H1 (cell line): ENCODE measurements around the gene NR2F2. TPM values are rescaled to one million over a fixed set of nuclear protein-coding genes. Genes with fewer than 3 reads are reported as not detected.

Experiments
- CHD1 ChIP-seq: IDR thresholded peaks from 2 replicates; pipeline ENCODE4 v1.6.1; 2012; ENCODE audit warnings: low read depth, low read length, improper control_type of control experiment
- CHD7 ChIP-seq: fragments of 300-600 bp; sonication (generic); IDR thresholded peaks from 2 replicates; pipeline ENCODE4 v1.7.1; 2012; ENCODE audit warnings: low read length, moderate library complexity, mild to moderate bottlenecking, inconsistent platforms; ENCODE audit not compliant: insufficient replicate concordance
- EGR1 ChIP-seq: IDR thresholded peaks from 2 replicates; pipeline ENCODE4 v1.6.1; 2011; ENCODE audit warnings: low read depth, low read length, borderline replicate concordance
- JUN ChIP-seq: IDR thresholded peaks from 2 replicates; pipeline ENCODE4 v1.6.1; 2011; ENCODE audit warnings: low read depth, mild to moderate bottlenecking, improper control_type of control experiment, low read length
- JUND ChIP-seq: IDR thresholded peaks from 2 replicates; pipeline ENCODE4 v1.6.1; 2011; ENCODE audit warnings: mild to moderate bottlenecking, improper control_type of control experiment, low read length
- TBP ChIP-seq: IDR thresholded peaks from 2 replicates; pipeline ENCODE4 v1.6.1; 2011; ENCODE audit warnings: low read depth, low read length, improper control_type of control experiment
- polyA plus RNA-seq, 7 experiments: library from polyadenylated mRNA; depleted of rRNA in 3 of 7; stranded (reverse) in 5 of 7; unstranded in 2 of 7; fragments of >200 nt in 5 of 7; fragments of 200-250 nt in 2 of 7; gene quantifications; 1 replicate in 5 of 7; 2 replicates in 1 of 7; 4 replicates in 1 of 7; pipeline versions ENCODE4 v1.2.1 to v1.2.3, GENCODE V29; 2011 to 2013; ENCODE audit warnings: missing spikeins in 2 of 7, mixed read lengths in 2 of 7
- total RNA-seq: library from RNA; stranded (reverse); fragmentation: NEBNext Ultra II Directional; extraction: Animal tissue kit (Norgen Biotek cat#: 25700); gene quantifications from 2 replicates; pipeline ENCODE4 v1.2.1, GENCODE V29; 2021

The NR2F2 gene
- total and polyA plus RNA-seq, 2 of the 8 experiments (the other 6 are each of a cell fraction or from before 2014, with no cell fraction given) = 0.03 TPM; not detected in 1

- TF ChIP-seq CHD7 (no peak), TBP (peak; percentile 89), EGR1 (peak; percentile 75; the same call in 1 of the 2 replicates), CHD1 (peak; percentile 45; the same call in 1 of the 2 replicates), JUN (peak; percentile 70; the same call in 1 of the 2 replicates), JUND (no peak)
Measured at GRCh38 chr15:96333131-96334016, 2.9 kb downstream of the NR2F2 start (continued).
